ENCODE data around the gene CMTM4.

GRCh38 chr16:66667944-66668343 is 28.6 kb downstream of the CMTM4 start:
- TF ChIP-seq CTCF (IDR thresholded peaks at IDR 0.05) (no peak), POLR2A (IDR thresholded peaks at IDR 0.05) (no peak)
